Fibroblast of the aortic adventitia (primary cell): Measurements from ENCODE around the gene AGRP. TPM values are rescaled to one million over a fixed set of nuclear protein-coding genes. Genes with fewer than 3 reads are reported as not detected.

Source experiments
- DNase-seq: peaks from one replicate; pipeline ENCODE4 v3.0.0-alpha.2; 2010; ENCODE audit warnings: low read depth
- H3K4me3 ChIP-seq: 2 replicates; pipeline ENCODE4 v1.5.1; 2011; ENCODE audit warnings: low read depth, mild to moderate bottlenecking, control low read depth, low read length, moderate library complexity
- total RNA-seq: library from RNA; depleted of rRNA; stranded (reverse); fragments of >200 nt; gene quantifications from 2 replicates; pipeline ENCODE4 v1.2.3, GENCODE V29; 2012; ENCODE audit warnings: low replicate concordance
- TF ChIP-seq, protein P1 (sequence below): IDR thresholded peaks from 2 replicates; pipeline ENCODE4 v1.5.1; 2011; ENCODE audit warnings: mild to moderate bottlenecking, low read length, control low read depth, inconsistent platforms; ENCODE audit not compliant: insufficient read depth

AGRP gene
- total RNA-seq, 1 donor = not detected

DNA sequence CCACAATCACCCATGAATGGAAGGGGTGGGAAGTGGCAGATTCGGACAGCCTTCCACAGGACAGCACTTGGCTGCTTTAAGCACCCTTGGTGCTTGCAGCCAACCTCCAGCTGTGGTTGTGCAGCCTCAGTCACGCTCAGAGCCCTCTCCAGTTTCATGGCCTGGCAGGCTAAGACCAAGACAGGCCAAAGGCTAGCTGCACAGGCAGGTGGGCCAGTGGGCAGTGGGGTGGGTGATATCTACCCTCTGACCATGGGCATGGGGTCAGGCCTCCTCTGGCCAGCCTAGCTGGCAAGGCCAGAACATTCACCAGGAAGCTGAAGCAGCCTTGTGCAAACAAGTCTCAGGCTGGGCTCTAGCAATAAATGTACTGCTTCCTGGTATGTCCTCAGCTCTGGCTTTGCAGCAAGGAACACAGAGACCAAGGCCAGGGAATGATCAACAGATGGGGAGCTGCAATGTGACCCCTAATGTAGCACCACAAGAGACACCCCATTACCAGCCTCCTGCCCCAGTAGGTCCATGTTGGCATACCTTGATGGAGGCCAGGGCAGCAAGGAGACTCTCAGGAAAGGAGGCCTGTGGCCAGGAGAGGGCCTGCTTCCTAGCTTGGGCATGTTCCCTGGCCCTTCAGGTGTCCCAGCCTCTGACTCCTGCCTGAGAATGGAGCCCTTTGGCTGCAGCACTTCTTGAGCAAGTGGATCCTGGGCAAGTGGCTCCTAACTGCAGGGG is 31.5 kb downstream of the AGRP start:
- DNase-seq = no peak
- no peak overlapping the region for H3K4me3 ChIP-seq
- TF ChIP-seq, protein P1, sequence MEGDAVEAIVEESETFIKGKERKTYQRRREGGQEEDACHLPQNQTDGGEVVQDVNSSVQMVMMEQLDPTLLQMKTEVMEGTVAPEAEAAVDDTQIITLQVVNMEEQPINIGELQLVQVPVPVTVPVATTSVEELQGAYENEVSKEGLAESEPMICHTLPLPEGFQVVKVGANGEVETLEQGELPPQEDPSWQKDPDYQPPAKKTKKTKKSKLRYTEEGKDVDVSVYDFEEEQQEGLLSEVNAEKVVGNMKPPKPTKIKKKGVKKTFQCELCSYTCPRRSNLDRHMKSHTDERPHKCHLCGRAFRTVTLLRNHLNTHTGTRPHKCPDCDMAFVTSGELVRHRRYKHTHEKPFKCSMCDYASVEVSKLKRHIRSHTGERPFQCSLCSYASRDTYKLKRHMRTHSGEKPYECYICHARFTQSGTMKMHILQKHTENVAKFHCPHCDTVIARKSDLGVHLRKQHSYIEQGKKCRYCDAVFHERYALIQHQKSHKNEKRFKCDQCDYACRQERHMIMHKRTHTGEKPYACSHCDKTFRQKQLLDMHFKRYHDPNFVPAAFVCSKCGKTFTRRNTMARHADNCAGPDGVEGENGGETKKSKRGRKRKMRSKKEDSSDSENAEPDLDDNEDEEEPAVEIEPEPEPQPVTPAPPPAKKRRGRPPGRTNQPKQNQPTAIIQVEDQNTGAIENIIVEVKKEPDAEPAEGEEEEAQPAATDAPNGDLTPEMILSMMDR = no peak

DNA sequence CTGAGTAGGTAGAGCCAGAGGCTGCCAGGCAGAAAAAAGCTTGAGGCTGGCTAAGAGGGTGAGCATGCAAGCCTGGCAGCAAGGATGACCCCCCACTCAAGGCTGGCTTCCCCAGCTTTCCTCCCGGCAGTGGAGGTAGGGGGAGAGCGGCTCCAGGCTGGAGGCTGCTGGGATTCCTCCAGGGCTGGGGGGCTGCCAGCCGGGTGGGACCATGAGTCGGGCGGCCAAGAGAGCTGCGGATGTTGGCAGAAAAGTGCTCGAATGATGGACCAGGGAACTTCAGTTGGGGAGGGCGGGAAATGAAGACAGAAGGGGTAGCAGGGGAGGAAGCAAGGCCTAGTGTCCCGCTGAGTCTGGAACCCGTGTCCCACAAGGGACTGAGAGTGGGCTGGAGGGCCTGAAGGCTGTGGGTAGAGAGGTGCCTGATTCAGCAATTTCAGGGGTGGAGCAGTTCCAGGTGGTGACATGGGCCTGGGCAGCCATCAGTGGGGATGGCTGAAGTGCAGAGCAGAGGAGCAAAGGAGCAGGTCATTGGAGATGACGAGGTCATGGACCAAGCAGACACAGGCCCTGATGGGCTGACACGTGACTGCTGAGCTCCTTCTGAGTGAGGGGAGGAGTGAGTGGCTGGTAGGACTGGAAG is 32.2 kb downstream of the AGRP start:
- TF ChIP-seq, protein P1 = no peak
- no peak for DNase-seq
- no peak overlapping the region for H3K4me3 ChIP-seq

DNA sequence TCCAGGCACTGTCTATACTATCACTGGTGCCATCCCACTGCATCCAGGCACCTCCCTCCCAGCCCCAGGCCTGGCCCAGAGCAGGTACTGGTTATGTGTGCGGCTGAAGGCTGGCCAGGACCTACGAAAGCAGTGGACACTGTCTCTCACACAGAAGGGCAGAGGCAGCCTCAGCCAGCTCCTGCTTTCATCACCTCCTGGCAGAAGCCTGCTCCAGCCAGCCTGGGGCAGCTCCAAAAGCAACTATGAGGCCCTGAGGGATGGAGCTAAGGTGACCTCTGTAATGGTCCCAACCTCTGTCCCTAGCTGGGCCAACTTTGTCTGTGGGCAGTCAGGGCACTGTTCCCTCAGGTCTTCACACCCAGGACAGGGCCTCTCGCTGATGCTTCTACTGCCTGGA is 33.6 kb downstream of the AGRP start:
- no peak for DNase-seq
- no peak overlapping the region for H3K4me3 ChIP-seq
- TF ChIP-seq, protein P1 = no peak

DNA sequence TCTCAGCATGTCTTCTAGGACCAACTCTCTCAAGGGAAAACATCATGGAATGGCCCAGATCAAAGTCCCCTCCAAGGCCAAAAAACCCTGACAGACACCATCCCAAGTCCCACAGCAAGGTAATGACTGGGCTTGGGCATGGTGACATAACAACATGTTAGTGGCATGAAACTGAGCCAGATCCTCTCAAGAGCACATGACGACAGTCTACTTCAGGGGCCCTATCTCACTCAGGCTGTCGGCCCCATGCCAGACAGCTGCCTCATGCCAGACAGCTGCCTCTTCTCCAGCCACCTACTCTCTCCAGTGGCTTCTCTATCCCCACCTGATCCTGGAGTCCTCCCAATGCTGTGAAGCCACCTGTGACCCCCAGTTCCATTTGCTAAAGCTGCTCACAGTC is 34.0 kb downstream of the AGRP start:
- DNase-seq = no peak
- TF ChIP-seq, protein P1 = no peak

GRCh38 chr16:67448580-67448979 is 34.8 kb downstream of the AGRP start:
- DNase-seq = no peak
- TF ChIP-seq, protein P1 = no peak
- H3K4me3 ChIP-seq = no peak overlapping the region

More for the DNA sequence above, 34.0 kb downstream of the AGRP start:
- no peak overlapping the region for H3K4me3 ChIP-seq

DNA sequence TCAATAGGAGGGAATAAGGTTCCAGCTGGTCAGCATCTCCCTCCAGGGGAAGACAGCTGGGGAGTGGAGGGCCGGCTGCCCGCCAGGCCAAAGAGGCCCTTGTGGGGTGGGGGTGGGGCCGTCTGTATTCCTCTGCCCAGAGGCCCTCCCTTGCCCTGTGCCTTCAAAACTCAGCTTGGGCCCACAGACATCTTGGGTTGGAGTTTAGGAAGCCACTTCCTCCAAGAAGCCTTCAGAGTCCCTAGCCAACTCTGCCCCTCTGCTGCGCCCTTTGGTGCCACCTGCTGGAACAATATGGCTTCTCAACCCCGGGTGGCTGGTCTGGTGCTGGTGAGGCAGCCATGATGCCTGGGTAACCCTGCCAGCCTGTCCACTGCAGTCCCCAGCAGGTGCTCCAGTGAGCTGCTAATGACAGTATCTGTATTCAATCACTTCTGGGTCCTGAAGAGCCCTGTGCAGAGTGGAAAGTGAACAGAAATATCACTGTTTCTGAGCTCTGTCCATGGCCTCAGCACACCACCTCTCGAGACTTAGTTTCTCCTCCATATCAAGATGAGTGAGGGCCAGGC is 35.8 kb downstream of the AGRP start:
- no peak overlapping the region for H3K4me3 ChIP-seq
- peak; percentile 67 for DNase-seq
- TF ChIP-seq, protein P1 = peak; percentile 66
